ENCODE measurements around the gene C16orf90. TPM values are rescaled to one million over a fixed set of nuclear protein-coding genes. Genes with fewer than 3 reads are reported as not detected.

C16orf90 gene
- total and polyA plus RNA-seq, 7 donors: not detected

- DNase-seq (no peak), ATAC-seq (no peak)
- Histone ChIP-seq H3K4me3 (peak overlapping the region; percentile 87), H3K27me3 (ENCODE audit: insufficient read depth in 3 of 3, low read length in 2 of 3) (no peaks in the 10 kb centered on the region), H3K9me3 (no peaks in the 10 kb centered on the region), H3K36me3 (ENCODE audit: insufficient read depth in 1 of 2, low read depth in 1 of 2) (no peaks in the 10 kb centered on the region), H3K27ac (peak overlapping the region; percentile 98), H3K4me1 (peaks cover 61% of the 10 kb centered on the region)
- intact Hi-C loops (cut with DNase I): loop anchor here (1.0 to 5.0 kb wide), 2 partner anchors 57 to 154 kb away; partner anchors contain the start of genes TIGD7 (in 1 of the 2), ZNF174 (in 1 of the 2), ZNF75A (in 1 of the 2) and ZSCAN32 (in 1 of the 2)
- whole genome bisulfite sequencing, 3 donors: 3 to 6% (median 4%) methylated on average over 10 of the region's 10 CpGs
- TF ChIP-seq CTCF (IDR thresholded peaks at IDR 0.05): no peak
Measured at GRCh38 chr16:3458852-3459361, 36.4 kb downstream of the C16orf90 start.

DNA sequence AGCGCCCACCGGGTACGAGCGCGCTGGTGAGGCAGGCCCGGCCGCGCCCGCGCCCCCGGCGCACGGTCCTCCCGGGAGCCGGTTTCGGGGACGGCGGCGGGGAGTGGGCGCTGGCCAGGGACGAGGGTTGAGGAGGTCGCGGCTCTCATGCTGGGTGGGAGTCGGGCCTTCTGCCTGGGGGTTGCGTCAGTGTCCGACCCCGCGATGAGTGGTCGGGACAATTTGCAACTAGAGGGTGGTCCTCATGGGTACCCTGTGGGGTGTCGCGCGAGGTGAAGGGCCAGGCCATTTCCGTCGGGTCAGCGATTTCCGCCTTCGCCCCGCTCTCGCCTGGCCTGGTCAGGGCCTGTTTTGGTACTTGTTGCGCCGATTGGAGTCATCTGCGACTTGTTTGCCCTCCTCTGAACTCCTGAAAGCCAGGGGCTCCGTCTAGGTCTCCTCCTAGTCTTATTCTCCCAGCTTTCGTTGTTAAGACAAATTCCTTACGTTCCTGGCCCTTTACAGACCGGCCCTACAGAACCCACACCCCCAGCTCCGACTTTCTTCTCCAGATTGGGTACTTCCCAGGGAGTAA, 36.9 kb downstream of the C16orf90 start:
- DNase-seq (peak in 1 of 2 donors; percentile 65), ATAC-seq (no peak)
- TF ChIP-seq CTCF (IDR thresholded peaks at IDR 0.05): no peak
- Histone ChIP-seq H3K4me1 (peaks cover 61% of the 10 kb centered on the region), H3K4me3 (peak overlapping the region; percentile 87), H3K27ac (peak overlapping the region; percentile 98), H3K9me3 (no peaks in the 10 kb centered on the region), H3K27me3 (ENCODE audit: insufficient read depth in 3 of 3, low read length in 2 of 3) (no peaks in the 10 kb centered on the region), H3K36me3 (ENCODE audit: insufficient read depth in 1 of 2, low read depth in 1 of 2) (no peaks in the 10 kb centered on the region)
- 0% methylated on average over 39 to 47 of the region's 47 CpGs for WGBS, 3 donors
- intact Hi-C loops (cut with DNase I): loop anchor here in 1 of 2 donors (5.0 kb wide), 1 partner anchor 56 kb away; the partner anchor contains the start of genes ZNF174 and ZSCAN32

GRCh38 chr16:3457434-3458252, 37.6 kb downstream of the C16orf90 start:
- DNase-seq (peak; percentile 93 to 97), ATAC-seq (peak; percentile 93 to 97 (median 95))
- H3K4me1 ChIP-seq: peaks cover 54% of the 10 kb centered on the region
- 0 to 1% (median 1%) methylated on average over 44 to 82 of the region's 83 CpGs for WGBS, 3 donors
- H3K27ac ChIP-seq: peak overlapping the region; percentile 98
- intact Hi-C loops (cut with DNase I): loop anchor here (2.0 to 5.0 kb wide), 2 partner anchors 55 to 57 kb away; partner anchors contain the start of genes ZNF174 (in 2 of the 2) and ZSCAN32 (in 2 of the 2)
- peak overlapping the region; percentile 87 for H3K4me3 ChIP-seq
- H3K27me3 ChIP-seq (ENCODE audit: insufficient read depth in 3 of 3, low read length in 2 of 3): no peaks in the 10 kb centered on the region
- peak; percentile 57 for TF ChIP-seq CTCF (IDR thresholded peaks at IDR 0.05)
- H3K9me3 ChIP-seq: no peaks in the 10 kb centered on the region
- no peaks in the 10 kb centered on the region for H3K36me3 ChIP-seq (ENCODE audit: insufficient read depth in 1 of 2, low read depth in 1 of 2)

DNA sequence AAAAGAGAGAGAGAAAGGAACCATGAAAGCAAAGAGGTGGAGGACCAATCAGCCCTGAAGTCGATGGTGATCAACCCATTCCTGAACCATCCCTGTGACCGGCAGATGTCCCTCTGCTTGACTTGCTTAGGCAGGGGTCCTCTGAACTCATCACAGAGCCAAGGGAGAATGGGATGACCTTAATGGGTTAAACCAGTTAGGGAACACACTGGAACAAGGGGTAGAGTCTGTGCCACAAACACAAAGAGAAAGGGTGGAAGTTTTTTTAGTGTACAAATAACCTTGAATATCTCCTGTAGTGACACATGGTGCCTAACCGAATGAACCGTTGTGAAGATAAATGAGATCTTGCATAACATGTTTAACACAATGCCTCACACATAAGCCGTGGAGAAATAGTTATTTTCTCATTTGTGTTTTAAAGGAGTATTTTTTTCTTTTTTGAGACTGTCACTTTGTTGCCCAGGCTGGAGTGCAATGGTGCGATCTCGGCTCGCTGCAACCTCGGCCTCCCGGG, 40.6 kb downstream of the C16orf90 start:
- no peak for DNase-seq
- no peak overlapping the region for H3K4me3 ChIP-seq
- 43 to 58% (median 43%) methylated on average over 10 of the region's 10 CpGs for WGBS, 3 donors
- no peaks in the 10 kb centered on the region for H3K9me3 ChIP-seq
- peaks cover 24% of the 10 kb centered on the region for H3K4me1 ChIP-seq
- intact Hi-C loops (cut with DNase I): loop anchor here in 1 of 2 donors (5.0 kb wide), 1 partner anchor 52 kb away; the partner anchor contains the start of genes ZNF174 and ZSCAN32
- TF ChIP-seq CTCF (IDR thresholded peaks at IDR 0.05): no peak
- no peak overlapping the region for H3K27ac ChIP-seq
- H3K36me3 ChIP-seq (ENCODE audit: insufficient read depth in 1 of 2, low read depth in 1 of 2): peaks cover 0 to 10% of the 10 kb centered on the region in 2 donors
- ATAC-seq: no peak
- no peaks in the 10 kb centered on the region for H3K27me3 ChIP-seq (ENCODE audit: insufficient read depth in 3 of 3, low read length in 2 of 3)

Measured in psoas muscle (tissue), 8 donors.